ENCODE data around the gene GRIN1.

GRCh38 chr9:137192859-137193258 lies 53.9 kb downstream of the GRIN1 start:
- TF ChIP-seq CTCF (conservative IDR thresholded peaks at IDR 0.05) (no peak), EZH2 (IDR thresholded peaks at IDR 0.05; ENCODE audit: low read depth) (no peak)
